ENCODE results near the gene TRPV3. TPM values are rescaled to one million over a fixed set of nuclear protein-coding genes. Genes with fewer than 3 reads are reported as not detected.

The TRPV3 gene
- total RNA-seq = 1.00 and 1.5 TPM in 2 replicates

DNA sequence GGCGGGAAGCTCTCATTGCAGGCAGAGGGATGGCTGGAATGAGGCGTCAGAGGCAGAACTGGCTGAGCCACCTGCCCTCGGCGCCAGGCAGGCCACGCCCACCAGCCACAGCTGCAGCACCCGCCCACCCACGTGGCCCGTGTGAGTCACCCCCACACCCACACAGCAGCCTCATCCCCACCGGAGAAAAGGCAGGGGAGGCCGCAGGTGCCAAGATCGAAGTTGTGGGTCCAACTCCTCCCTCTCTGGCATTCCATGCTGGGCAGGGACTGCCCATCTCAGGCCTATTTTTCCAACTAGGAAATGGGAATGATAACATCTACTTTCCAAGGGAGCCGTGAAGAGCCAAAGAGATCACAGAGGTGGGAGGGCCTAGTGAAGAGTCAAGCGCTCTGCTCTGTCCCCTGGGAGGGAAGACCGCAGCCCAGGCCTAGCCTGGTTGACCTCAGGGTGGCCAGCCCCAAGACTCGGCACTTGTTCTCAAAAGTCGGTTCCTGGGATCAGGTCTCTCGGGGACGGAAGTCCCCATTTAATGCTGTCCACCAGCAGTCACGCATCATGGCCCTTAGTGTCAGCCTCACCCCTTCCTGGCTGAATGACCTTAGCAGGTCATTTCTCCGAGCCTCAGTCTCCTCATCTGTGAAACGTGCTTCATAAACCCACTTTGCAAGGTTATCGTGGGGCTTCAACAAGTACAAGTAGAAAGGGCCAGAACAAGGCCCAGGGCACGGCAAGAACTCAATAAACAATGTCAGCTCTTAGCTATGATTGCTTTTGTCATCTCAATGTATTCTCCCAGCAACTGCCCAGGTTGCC is at the start of gene TRPV3:
Gene TRPV3 (minus strand): TSS at position 45 of the 816 bp plus-strand sequence. CDS start 2,962 bp downstream, outside the sequence.

DNA sequence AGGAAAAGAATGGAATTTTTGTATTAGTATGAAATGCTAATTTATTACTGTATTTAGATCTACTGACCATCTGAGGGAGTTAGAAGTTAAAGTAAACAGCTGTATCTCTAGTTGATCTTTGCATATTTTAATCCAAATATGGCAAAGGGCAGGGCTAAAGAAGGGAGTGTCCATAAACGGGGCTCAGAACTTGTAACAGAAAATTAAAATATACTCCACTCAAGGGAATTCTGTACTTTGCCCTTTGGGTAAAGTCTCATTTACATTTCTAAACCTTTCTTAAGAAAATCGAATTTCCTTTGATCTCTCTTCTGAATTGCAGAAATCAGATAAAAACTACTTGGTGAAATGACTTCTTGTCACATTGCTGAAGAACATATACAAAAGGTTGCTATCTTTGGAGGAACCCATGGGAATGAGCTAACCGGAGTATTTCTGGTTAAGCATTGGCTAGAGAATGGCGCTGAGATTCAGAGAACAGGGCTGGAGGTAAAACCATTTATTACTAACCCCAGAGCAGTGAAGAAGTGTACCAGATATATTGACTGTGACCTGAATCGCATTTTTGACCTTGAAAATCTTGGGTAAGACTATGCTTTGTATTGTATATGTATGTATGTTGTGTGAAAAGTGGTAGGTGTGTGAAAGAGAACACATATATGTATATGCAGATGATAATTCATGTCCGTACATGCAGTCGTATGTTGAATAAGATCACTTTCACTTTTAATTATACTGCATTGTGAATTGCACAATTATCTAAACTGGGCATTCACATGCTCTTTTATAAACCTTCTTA is 81.6 kb downstream of the TRPV3 start, which contains the start of gene ASPA:
Gene ASPA (plus strand): TSS at position 186 of the 799 bp plus-strand sequence. CDS start 163 bp downstream, at position 349.

DNA sequence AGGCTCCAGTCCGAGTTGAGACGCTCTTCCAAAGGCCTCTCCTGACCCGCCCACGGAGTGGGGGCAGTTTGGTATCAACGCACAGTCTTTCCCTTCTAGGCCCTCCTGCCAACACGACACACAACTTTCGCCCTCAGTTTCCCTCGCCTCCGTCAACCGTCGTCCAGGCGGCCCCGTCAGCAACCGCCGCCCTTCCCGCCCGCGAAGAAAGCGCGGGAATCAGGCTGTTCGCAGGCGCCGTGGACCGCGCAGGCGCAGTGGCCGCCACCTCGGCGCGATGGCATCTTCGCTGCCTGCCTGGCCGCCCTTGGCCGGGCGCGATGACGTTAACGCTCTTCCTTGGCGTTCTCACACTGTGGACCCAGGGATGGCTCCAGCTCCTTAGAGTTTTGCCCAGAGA is 86.0 kb downstream of the TRPV3 start, which contains the start of gene SPATA22:
Gene SPATA22 (minus strand): TSS at position 221 of the 400 bp plus-strand sequence. CDS start 2,494 bp downstream, outside the sequence.

Other genes starting within 250 kb of the TRPV3 start
- under 0.01 and 0.12 TPM in 2 replicates for gene OR3A2, start 171.5 kb downstream of the TRPV3 start, total RNA-seq
- not detected in 2 replicates for gene OR1E1, start 159.4 kb downstream of the TRPV3 start, total RNA-seq
- 0.33 TPM in 1 of 2 replicates, not detected in the other for gene OR3A3, start 146.4 kb downstream of the TRPV3 start, total RNA-seq
- not detected in 2 replicates for gene OR1E2, start 124.0 kb downstream of the TRPV3 start, total RNA-seq
- not detected in 2 replicates for gene SPATA22, start 86.0 kb downstream of the TRPV3 start, total RNA-seq
- gene ASPA, start 81.8 kb downstream of the TRPV3 start, total RNA-seq = 0.62 and 0.77 TPM in 2 replicates
- gene TRPV1, start 51.6 kb upstream of the TRPV3 start, total RNA-seq = 2.1 and 2.5 TPM in 2 replicates
- 15.4 and 29.7 TPM in 2 replicates for gene SHPK, start 78.4 kb upstream of the TRPV3 start, total RNA-seq
- gene CTNS, start 78.9 kb upstream of the TRPV3 start, total RNA-seq = 19.4 and 35.5 TPM in 2 replicates
- gene TAX1BP3, start 110.8 kb upstream of the TRPV3 start, total RNA-seq = 179 and 184 TPM in 2 replicates
- gene EMC6, start 111.0 kb upstream of the TRPV3 start, total RNA-seq = 17.4 and 25.3 TPM in 2 replicates
- 3.7 and 4.0 TPM in 2 replicates for gene P2RX5, start 138.3 kb upstream of the TRPV3 start, total RNA-seq
- 2.5 and 8.9 TPM in 2 replicates for gene HASPIN, start 166.1 kb upstream of the TRPV3 start, total RNA-seq
- 12.2 and 16.0 TPM in 2 replicates for gene ITGAE, start 243.4 kb upstream of the TRPV3 start, total RNA-seq